HG03565 (cell line): ENCODE results near the gene GATA3.

Experiments used
- ATAC-seq: cut with Tn5 transposase; IDR thresholded peaks from one replicate; pipeline ENCODE4 v1.9.1; 2021; ENCODE audit warnings: mild to moderate bottlenecking, moderate library complexity; ENCODE audit not compliant: unreplicated experiment

The GATA3 gene

DNA sequence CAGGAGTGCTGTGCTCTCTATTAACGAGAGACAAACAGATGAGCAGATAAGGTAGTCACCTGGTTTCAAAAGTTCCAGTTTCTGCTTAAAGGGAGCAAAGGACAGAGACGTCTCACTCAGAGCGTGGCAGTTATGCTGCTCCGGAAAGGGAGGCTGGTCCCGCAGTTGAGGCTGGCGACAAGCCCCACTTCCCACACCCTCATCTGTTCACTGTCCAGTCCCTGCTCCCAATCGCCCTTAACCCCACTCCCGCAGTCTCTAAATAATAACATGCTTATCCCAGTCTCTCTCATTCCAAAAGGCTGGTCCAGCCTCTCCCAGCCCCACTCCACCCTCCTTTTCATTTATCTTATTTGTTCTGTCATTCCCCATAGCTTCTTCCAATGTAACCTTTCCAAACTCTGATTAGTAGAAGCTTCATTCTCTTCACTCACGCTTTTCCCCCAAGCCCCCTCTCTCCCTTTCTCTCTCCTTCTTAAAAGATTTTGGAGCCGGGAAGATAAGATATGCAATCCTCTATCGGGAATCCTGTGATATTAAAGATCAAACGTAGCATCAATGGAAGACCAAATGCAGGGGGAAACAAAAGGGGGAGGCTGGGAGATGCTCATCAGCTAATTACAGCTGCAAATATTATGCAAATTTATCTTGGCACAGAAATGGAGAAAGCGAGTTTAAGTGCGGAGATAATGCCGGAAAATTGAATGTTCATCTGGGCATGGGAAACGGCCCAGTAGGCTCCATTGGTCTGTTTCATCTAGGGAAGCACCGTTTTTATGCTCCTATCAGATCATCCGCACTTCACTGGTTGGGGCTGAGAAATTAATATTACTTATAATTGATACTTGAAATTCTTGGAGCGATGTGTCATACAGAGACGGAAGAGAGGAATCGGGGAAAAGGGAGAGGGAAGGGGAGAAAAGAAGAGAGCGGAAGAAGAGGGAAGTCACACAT, 16.3 kb upstream of the GATA3 start:
- ATAC-seq: no peak

DNA sequence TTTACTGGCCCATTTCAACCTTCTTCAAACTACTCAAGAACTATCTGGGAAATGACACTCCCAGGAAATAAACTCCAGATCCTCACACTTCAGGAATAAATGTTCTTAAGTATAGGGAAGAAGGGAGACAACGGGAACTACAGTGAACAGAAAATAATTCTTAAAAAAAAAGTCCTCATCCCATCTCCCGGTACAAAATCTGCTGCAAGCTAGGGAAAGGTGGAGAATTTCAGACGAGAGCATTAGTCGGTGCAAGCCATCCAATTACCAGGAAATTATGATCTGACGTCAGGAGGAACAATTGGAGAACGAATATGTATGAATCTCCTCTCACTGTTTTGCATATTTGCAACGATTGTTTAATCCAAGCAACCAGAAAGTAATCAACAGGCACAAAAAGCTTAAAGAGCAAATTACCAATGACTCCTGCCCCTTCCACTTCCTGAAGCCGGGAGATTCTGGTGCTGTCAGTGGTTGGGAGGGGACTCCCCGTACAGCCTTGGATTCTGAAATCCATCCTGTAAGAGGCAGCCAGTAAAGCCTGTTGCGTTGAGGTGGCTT, 15.1 kb upstream of the GATA3 start:
- no peak for ATAC-seq

DNA sequence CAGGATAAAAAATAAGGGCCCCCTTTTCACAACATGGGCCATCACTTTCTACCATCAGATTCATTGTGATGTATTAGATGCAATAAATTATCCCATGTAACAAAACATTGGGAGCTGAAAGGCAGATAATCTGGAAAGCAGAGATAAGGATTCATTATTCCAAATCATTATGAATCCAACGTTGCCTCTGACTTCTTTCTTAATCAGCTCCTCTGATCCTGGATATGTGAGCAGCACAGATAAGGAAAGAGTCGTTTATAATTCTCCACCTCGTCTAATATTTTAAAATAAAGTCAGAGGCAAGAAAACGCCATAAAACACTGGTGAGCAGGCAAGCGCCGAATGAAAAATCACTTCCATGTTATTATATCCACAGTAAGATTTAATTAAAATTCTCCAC, 13.8 kb upstream of the GATA3 start:
- no peak for ATAC-seq

DNA sequence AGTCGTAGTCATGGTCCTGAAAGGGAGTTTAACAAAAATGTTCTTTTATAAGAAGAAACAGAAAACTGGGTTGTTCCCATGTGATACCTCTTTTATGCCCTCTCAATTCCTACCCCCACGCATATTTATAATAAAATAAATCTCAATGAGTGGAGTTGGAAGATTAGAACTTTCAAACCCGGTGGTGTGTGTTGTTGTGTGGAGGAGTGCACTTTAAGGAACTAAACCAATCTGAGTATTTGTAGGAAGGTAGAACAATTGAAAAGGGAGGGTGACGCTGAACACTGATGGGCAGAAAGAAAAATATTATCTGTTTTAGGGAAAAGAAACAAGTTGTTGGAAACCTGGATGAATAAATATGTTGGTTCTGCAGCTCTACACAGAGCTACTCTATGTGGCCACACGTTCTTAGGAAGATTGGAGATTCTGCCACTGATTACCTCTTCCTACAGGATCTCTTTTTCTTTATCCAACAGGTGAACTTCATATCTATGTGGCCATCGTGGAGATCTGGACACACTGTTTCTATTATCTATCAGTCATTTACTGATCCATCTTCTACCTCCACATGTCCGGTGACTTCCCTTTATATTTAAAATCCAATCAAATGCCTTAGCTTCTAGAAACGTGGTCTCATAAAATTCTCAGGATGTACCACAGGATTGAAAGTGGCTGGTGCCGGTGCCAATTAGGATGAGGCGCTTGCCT, 13.1 kb upstream of the GATA3 start:
- ATAC-seq: no peak

DNA sequence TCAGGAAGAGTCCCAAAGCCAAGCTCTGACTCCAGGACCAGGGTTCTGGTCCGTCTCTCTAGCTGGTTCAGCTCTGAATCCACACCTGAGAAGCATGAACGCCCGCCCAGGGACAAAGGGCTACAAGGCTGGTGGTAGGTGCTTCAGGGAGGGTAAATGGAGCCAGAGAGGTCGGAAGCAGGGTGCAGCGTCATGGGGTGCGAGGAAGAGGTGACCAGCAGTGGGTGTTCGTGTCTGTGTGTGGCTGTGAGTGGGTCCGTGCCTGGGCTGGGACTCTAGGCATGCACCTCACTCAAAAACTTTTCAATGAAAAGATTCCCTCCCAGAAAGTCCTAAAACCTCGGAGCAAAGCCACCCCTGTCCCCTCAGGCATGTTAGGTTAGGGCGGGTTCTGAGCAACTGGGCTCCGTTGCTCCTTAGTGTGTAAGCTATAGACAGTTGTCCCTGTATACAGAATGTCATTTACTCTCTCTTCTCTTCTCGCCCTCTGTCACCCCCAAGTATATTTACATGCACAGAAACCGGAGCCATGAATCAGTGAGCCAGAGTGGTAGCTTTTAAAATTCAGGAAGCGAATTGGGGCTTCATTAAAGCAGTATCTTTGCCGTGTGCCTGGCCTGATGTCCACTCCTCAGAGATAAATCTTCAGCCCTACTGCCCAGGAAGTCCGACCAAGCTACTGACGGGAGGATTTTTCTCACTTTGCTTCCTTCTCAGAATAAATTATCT, 12.3 kb upstream of the GATA3 start:
- no peak for ATAC-seq

DNA sequence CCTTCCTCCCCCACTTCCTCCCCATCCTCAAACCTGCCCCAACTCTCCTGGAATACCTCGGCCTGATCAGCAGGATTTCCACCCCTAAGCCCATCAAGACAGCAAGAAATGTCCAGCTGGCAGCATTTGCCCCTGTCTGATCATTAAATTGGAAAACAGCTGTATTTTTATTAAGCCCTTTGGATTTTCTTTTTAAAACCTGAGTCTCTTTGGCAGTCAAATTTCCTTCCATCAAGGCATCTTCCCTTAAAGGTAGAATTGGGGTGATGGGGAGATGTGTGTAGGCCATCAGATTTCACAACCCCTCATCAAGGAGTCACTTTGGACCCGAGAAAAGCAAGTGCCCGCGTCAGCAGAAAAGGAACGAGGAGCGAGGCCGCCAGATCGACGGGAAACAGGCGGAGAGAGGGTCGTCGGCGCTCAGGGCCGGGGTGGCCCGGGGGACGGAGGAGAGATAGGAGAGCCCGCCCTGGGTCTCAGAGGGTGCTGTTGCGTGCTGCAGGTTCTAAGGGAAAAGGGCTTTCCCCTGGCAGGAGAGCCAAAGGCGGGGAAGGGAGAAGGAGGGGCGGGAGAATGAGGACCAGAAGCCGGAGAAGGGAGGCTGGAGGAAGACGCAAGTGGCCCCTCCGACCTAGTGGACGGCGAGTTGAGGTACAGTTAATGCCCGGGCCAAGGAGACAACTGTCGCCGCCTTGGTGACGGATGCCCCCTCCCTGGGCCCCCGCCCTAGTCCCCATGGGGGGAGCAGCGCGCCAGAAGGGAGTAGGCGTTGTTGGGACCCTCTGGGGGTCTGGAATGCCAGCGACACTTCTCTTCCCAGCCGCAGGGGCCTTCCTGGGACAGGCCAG, 11.5 kb upstream of the GATA3 start:
- ATAC-seq: no peak

DNA sequence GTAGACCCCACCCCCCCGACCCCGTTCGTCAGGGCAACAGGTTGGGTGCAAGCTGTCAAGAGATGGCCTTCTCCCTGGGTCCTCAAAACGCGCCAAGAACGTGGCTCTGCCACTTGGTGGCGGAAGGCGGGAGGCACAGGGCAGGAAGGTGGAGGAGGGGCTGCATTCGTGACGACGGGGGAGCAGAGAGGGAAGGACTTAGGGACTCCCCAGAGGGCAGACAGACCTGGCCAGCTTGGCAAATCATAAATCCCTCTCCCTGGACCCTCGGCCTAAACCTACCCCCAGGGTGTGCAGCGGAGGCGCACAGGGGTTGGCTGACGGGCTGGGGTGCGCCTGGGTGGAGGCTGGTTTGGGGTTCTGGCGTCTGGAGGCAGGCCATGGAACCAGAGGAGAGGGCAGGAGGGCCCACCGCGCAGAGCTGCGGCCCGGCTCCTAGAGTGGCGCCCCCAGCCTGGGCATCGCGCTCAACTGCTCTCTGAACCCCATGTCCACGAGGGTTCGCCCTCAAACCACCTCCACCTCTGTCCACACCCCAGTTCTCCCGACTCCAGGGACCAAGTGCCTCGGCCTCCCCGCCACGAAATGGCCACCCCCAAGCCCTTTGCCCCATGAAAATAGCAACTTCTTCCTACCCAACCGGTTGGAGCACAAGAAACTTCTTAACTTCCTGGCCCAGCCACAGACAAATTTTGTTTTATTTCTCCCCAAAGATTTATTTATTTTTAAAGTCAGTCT, 10.8 kb upstream of the GATA3 start:
- no peak for ATAC-seq

DNA sequence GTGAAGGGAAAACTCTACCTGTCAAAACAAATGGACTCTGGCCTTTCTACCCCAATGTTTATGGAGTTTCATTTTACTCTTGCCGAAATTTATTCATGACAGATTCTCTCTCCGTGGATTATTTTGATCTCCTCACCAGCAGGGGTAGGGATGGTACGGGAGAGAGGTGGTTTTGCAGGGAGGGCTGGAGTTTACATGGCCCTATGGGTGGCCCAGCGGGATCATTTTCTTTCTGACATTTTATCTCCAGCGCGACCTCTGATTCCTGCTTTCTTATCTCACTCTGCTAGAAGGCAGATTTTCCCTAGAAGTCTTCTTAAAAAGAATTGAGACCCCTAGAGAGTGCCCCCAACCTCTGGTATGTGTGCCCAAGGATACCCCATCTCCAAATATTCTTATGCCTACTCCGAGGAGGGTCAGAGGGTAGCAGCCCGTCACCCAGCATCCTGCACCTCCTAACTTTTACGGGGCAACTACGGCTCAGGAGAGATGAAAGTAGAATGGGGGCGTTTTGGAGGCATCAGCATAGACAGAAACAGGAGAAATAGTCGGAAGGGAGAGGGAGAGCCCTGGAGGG, 10.1 kb upstream of the GATA3 start:
- no peak for ATAC-seq

DNA sequence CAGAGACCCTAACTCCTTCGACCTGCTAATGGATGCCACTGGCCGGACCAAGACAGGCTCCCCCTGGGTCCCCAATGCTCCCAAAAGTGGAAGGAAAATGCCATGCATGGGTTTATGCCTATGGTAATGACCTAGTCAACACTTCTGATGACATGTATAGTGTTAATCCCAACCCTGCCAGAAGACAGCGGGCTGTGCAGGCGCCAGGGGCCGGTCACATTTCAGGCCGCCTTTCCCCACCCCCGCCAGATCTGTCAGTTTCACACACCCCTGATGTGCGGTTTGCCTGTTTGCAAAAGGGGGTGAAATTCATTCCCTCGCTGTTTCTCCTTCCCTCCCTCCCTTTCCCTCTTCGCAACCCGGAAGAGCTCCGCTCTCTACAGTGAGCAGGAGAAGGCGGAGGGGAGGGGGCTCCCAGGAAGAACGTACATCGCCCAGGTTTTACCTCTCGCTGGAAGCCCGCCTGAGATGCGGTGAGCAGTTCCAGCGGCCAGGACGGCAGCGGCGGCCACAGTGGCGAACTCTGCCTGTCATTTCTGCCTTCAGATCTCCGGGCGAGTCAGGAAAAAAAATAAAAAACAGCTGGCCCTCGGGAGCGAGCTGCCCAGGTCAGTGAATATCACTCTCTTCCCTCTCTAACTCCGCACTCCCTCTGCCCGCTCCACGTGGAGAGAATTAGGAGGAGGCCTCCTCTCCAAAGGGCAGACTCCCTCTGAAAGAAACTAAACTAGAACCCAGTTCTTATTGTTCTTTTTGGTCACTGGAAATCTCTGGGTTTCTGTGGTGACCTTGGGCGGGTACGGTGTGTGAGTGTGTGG, 9.4 kb upstream of the GATA3 start:
- no peak for ATAC-seq

DNA sequence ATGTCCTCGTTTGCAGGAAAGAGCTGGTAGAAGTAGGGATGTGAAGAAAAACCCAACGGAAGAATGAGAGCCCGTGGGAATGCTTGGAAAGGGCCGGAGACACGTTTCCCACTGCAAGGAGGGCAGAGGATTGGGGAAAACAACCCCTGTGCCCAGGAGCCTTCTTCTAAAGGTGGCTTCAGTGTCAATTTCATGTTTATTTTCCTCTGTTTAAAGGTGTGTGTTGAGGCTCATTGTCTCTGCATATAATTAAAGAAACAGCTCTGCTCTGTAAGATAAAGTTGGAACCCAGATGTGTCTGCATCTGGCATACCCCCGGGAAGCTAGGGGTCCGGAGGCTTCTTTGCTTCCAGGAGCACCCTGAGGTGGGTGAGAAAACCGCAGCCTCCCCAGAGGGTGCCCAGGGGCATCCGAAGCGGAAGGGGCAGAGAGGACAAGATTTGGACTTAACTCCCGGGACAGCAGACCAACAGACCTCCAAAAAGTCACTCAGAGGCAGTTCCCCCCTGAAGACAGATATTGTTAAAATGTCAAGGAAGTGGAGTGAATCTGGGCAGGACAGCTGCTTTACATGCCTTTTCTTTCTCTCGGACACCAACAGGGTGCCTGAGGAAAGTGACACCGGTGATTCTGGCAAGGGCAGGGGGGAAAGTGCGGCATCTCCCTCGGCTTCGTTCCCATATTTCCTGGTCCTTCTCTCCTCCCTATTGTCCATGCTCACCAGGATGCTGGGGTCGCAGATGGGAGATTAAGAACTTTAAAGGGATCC, 8.6 kb upstream of the GATA3 start:
- ATAC-seq: no peak

DNA sequence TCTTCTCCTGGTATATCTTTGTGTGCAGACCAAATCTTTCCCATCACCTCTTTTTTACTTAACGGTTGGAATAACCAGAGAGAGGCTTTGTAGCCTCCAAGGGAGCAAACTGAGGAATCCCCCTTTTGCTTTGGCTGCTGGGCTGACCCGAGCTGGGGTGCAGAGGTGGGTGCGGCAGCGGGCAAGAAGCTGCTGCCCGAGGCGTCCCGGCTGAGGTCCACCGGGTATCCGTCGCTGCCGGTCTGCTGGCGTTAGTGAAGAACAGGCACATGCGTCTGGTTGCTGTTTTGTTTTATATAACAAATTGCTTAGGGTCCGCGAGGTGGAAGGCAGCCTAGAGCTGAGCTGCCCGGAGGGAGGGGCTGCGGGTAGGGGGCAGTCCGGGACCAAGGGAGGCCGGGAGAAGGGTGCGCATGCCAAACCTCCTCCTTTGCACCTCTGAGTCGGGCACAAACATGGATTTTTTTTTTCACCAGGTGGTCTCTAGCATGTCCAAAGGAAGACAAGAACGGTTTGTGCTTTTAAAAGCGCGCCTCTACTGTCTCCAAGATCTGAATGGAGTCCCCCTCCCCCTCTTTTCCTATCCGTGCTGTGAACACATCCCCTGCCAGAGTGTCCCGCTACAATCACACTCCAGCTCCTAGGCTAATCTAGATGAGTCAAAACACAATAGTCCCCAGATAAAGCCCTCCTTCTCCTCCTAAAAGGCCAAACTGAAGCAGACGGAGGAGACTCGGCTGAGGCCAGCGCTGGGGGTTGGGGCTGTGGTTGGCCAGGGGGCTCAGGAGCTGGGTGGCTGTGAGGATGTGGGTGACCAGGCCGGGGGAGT, 6.8 kb upstream of the GATA3 start:
- ATAC-seq: no peak

DNA sequence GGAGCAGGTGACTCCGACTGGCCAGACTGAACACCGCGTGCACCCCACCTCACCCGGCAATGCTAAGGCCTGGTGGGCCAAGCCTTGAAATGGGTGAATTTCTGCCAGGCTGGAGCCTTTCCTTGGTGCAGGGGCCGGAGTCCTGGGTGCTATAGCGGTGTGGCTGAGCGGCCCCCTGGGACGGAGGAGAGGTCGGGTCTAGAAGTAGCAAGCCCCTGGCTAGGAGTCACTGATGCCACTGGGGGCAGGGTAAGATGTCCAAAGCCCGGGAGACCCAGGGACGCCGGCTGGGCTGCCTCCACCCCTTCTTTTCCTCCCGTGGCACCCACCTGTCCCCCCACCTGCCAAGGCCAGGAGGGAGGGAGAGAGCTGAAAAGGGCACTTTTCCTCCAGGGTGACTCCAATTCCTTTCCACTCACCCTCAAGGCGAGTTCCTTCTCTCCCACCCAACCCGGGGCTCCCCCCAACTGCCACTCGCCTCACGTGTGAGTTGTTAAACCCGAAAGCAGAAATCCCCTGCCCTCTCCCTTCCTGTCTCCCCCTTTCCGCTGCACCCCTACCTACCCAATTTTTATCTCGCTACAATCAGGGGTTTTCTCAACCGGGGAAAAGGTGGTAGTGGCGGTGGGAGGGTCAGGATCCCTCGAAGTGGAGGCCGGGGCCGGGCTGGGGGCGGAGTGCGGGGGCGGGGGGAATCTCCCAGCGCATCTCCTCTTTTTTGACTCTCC, 6.0 kb upstream of the GATA3 start:
- ATAC-seq: no peak

DNA sequence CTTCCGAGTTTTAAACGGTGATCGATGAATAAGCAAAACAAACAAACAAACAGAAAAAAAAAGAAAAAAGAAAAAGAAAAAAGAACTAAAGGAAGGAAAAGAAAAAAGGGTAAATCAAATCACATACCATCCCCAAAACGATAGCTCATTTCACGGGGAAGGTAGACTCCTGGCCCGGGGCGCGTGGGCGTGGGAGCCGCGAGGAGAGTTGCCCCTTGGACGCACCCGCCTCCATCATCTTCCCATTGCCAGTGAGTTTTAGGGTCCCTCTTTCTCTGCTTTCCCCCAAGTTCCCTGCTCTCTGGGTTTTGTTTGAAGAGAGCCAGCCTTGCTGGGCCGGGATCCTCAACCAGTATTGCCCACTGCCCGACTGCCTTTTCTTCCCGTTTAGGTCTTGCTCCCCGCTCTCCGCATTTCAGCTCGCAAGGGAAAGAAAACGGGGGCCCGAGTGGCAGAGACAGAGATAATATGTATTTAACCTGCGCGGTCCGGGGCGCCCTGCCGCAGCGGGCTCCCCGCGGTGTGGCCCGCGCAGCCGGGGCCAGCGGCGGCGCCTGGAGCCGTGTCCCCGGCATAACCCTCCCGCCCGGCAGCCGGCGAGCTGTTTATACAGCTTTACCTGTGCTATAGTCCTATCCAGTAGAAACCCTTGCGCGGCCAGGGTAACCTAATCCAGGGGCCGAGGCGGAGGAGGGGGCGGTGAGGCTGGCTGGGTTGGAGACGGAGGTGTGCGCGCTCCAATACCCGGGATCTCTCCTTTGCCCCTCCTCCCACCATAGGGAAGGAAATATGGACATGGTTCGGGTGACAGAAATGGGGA, 5.2 kb upstream of the GATA3 start:
- ATAC-seq: no peak

DNA sequence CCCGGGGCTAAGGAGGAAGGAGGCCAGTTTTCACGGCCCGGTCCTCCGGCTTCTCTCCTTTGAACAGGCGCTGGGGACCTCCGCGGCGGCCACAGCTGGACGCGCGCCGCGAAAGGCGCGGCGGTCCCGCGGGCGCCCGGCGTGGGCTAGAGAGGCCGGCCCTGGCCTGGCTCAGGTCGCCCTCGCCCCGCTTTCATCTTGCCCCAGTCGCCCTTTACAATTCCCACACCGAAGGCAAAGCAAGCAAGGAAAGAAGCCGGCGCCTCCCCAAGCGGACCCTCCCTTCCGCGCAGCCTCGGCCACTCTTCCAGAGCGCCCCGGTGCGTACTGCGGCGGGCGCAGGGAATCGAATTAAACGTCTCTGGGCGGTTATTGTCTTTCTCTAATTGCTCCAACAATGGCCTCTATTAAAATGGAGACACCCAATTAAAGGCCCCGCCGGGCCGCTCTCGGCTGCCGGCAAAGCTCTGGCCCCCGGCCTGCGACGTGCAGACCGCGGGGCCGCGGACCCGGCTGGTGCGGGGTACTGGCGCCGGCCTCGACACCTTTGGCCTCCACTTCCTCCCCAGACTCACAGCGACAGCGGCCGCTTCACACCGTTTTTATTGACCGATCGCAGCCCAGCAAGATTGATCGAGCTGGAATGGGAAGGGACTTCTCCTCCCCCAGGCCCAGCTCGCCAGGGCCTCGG, 4.5 kb upstream of the GATA3 start:
- no peak for ATAC-seq
